ENCODE measurements around the gene CNOT4. TPM values are rescaled to one million over a fixed set of nuclear protein-coding genes. Genes with fewer than 3 reads are reported as not detected.

CNOT4 gene
- total and polyA plus RNA-seq, 9 donors = 9.1 to 38.9 (median 30.5) TPM

GRCh38 chr7:135489791-135490190 lies 20.1 kb downstream of the CNOT4 start:
- no peaks in the 10 kb centered on the region for H3K9me3 ChIP-seq
- DNase-seq = no peak
- intact Hi-C loops (cut with DNase I) = no loop called here
- no peaks in the 10 kb centered on the region for H3K36me3 ChIP-seq
- no peaks in the 10 kb centered on the region for H3K27me3 ChIP-seq
- no peak for TF ChIP-seq POLR2A (IDR thresholded peaks at IDR 0.05)
- TF ChIP-seq CTCF (IDR thresholded peaks at IDR 0.05) = no peak
- no peak for TF ChIP-seq EP300 (IDR thresholded peaks at IDR 0.05)
- 86 to 94% (median 93%) methylated on average over 3 of the region's 3 CpGs for WGBS, 3 donors
- no peak overlapping the region for H3K27ac ChIP-seq
- H3K4me3 ChIP-seq = no peak overlapping the region
- peaks cover 5% of the 10 kb centered on the region for H3K4me1 ChIP-seq (ENCODE audit: insufficient read depth)

- Histone ChIP-seq H3K27ac (no peak overlapping the region), H3K9me3 (no peaks in the 10 kb centered on the region), H3K27me3 (no peaks in the 10 kb centered on the region), H3K4me3 (no peak overlapping the region), H3K4me1 (ENCODE audit: insufficient read depth) (peaks cover 5% of the 10 kb centered on the region), H3K36me3 (no peaks in the 10 kb centered on the region)
- 61 to 72% (median 70%) methylated on average over 3 of the region's 3 CpGs for WGBS, 3 donors
- TF ChIP-seq POLR2A (IDR thresholded peaks at IDR 0.05) (no peak), EP300 (IDR thresholded peaks at IDR 0.05) (no peak), CTCF (IDR thresholded peaks at IDR 0.05) (no peak)
- no peak for DNase-seq
- intact Hi-C loops (cut with DNase I) = no loop called here
Observed at GRCh38 chr7:135486261-135486920, 23.5 kb downstream of the CNOT4 start.

GRCh38 chr7:135481598-135481979 lies 28.3 kb downstream of the CNOT4 start:
- Histone ChIP-seq H3K9me3 (no peaks in the 10 kb centered on the region), H3K27ac (no peak overlapping the region), H3K27me3 (no peaks in the 10 kb centered on the region), H3K4me3 (no peak overlapping the region), H3K36me3 (no peaks in the 10 kb centered on the region), H3K4me1 (ENCODE audit: insufficient read depth) (no peaks in the 10 kb centered on the region)
- no peak for DNase-seq
- intact Hi-C loops (cut with DNase I) = no loop called here
- no peak for TF ChIP-seq EP300 (IDR thresholded peaks at IDR 0.05)
- TF ChIP-seq CTCF (IDR thresholded peaks at IDR 0.05) = no peak
- no peak for TF ChIP-seq POLR2A (IDR thresholded peaks at IDR 0.05)

- TF ChIP-seq CTCF (IDR thresholded peaks at IDR 0.05) (no peak), POLR2A (IDR thresholded peaks at IDR 0.05) (no peak)
- intact Hi-C loops (cut with DNase I) = no loop called here
- H3K27me3 ChIP-seq = no peaks in the 10 kb centered on the region
- H3K4me3 ChIP-seq = no peak overlapping the region
- H3K9me3 ChIP-seq = no peaks in the 10 kb centered on the region
- no peaks in the 10 kb centered on the region for H3K4me1 ChIP-seq (ENCODE audit: insufficient read depth)
- WGBS, 3 donors = 55 to 67% (median 65%) methylated on average over 3 of the region's 3 CpGs
- H3K36me3 ChIP-seq = no peaks in the 10 kb centered on the region
- DNase-seq = no peak
- no peak overlapping the region for H3K27ac ChIP-seq
Observed at GRCh38 chr7:135480966-135481597, 28.8 kb downstream of the CNOT4 start.
